NCI-H2171 treated with DMSO at 0.1 percent for 48 hours (cell line): Measurements from ENCODE around the gene CCDC80.
"Not testable (repeated sequence)": the region's sequence is repeated elsewhere in the genome, so short reads cannot be mapped to it uniquely, and the experiment has no call there.

Experiments
- DNase-seq: peaks from one replicate; lab custom pipeline; 2025; lab: John Stamatoyannopoulos, UW

The CCDC80 gene

DNA sequence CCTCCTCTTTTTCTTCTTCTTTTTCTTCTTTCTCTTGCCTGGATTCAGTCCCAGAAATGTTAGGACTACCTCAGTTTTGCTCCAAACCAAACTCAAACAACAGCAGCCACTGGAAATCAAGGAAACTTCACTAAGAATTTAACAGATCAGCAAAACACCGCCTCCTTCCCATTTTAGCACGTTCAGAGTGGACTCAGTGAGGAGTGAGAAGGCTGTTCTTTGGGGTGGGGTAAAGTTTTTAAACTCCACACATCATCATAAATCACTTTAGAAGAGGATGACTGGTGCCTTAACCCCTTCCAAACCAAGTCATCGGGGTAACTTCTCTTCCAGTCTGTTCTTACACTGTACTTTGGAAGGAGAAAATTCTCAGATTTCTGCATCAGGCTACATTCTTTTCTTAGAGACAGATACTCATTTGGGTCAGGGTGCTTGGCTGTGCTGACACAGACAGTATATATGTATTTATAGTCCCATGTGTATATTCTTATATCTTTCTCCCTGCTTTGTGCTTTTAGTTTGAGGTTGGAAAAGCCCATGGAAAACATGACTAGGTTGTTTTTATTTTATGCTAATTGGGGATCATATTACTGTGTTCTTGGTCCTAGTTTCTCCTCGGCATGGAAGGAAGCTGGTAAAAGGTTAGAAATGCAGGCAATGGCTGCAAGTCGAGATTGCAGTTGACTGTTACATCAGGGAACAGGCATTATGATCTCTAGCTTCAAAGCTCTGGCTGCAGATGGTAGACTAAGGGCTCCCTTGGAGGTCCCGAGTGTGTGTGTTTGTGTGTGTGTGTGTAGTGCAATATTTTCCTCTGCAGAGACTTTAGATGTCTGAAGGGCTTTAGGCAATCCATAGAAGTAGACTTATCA, at the start of gene CCDC80:
Gene CCDC80, minus strand, starts transcription at position 214 of the 872 bp plus-strand sequence. CDS start 1,238 bp downstream, outside the sequence.
- peak; percentile 26 for DNase-seq

DNA sequence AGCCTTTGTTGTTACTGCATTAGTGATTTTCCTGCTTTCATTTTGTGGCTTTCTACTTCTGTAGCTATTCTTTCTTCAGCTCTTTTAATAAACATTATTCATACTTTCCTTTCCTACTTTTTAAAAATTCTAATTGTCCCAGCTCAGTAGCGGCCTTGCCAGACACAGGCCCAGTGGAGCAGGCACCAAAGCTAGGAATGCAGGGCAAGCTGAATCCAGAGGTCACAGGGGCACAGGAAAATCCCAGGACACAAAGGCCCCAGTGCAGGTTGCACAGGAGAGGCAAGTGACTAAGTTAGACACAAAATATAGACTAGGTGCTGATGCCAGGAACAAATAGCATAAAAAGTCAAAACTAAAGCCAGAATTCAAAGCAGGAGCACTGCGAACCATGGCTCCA, 49.0 kb upstream of the CCDC80 start:
- DNase-seq = no peak

DNA sequence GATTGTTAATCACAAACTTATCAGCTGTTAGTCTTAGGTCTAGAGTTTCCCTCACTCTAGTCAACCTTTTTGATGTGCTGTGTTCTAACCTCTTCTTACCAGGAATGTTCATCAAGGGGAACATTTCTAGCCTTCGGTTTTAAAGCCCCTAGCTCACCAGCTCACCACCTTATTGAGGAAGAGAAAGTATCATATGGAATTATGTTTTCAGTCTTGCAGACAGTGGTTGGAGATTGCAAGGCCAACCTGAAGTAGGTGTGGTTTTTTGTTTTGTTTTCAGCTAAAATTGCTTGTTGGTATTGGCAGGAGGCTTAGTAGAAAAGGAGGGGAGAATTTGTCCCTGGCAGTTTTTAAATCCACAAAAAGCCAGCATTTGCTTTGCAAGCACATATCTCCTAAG, 48.4 kb upstream of the CCDC80 start:
- DNase-seq = no peak

DNA sequence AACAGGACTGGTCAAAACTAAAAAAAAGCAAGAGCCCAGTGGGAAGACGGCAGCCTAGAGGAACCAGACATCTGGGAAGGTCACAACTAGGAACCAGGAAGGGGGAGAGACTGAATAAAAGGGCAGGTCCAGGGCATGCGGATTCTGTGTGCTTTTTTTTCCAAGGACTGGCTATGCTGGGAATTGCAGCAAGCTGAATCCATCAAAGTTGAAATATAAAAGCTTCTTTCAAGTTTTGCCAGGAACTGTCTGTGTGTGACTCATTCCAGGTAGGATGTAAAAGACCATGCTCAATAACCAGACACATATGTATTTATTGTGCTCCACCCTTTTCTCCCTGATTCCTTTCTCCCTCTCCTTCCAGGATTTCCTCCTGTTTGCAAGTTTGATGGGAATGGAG, 47.9 kb upstream of the CCDC80 start:
- DNase-seq = no peak

DNA sequence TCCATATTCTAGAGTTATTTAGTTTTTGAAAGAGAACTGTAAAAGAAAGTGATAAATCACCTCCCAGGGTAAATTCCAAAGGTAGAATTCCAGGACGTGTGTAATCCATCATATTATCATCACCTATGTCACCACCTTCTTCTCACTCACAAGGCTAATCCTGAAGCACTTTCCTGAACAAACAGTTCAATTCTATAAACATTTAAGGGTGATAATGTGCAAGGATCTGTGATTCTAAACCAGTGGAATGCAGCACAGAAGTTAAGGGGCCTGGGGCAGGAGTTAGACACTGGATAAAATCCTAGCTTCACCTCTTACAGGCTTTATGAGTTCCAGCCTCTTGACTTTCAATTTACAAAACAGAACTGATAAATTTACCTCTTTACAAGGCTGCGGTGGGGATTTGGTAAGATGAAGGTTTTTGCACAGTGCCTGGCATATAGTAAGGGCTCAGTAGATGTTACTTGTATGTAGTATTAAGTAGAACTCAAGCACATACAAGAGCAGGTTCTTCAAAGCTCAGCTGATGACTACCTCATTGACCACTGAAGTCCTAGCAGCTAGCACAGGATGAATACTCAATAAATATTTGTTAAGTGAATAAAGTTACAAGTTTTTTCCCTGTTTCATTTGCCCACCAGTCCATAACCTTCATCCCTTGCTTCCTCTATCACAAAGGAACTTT, 47.3 kb upstream of the CCDC80 start:
- no peak for DNase-seq

DNA sequence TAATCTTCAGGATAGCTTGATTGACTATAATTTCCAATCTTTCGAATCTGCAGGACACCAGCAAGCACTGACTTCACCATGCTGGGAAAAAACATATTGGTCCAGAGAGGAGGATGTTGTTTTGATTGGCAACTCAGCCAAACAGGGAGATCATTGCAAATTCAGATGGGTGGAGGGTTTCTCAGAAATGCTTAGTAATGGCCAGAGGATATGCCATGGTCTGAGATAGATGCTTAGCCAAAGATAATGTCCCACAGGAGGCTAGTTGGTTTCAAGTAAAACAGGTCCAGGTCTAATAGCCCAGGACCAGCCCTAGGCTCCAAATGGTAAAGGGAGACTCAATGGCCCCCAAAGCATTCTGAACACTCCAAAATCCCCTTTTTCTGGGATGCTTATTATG, 46.7 kb upstream of the CCDC80 start:
- no peak for DNase-seq

GRCh38 chr3:112687211-112687610, 46.3 kb upstream of the CCDC80 start:
- no peak for DNase-seq

- no peak for DNase-seq
These were observed 45.2 kb upstream of the CCDC80 start for GRCh38 chr3:112685956-112686799.

- peak; percentile 66 for DNase-seq
These were observed 44.5 kb upstream of the CCDC80 start for GRCh38 chr3:112685420-112685819.

DNA sequence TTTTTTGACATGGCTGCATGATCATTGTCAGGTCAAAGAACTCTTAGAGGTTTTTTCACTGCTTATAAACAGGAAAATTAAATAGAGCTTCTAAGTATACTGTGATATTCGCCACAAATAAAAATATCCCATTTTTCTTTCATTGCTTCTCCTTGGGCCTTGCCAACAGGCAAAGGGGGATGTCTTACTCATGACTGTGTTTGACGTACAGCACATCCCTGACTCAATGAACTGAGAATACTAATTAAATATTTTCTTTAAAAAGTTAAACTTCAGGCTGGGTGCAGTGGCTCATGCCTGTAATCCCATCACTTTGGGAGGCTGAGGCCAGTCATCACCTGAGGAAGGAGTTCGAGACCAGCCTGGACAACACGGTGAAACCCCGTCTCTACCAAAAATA, 41.4 kb upstream of the CCDC80 start:
- no peak for DNase-seq

DNA sequence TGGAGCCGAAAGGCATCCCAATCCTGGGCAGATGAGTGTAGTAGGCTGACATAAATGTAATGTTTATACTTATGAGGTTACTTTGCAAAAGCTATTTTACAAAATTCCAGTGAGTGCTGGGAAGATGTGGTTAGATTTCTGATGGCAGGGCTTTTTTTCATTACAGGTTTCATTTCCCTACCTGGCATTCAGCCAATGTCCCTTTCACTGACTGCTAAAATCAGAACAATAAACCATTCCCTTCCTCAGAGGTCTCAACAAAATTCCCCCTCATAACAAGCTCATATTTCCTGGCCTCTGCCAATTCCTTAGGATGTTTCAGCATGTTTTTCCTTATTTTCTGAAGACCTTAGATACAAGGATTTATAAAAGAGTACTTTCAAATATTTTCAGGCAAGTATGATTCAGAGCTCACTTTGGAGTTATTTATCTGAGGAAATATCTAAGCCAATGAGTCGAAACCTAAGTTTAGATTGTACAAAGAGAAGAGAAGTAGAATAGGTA, 40.9 kb upstream of the CCDC80 start:
- peak; percentile 52 for DNase-seq

GRCh38 chr3:112676659-112677234, 35.8 kb upstream of the CCDC80 start:
- peak; percentile 45 for DNase-seq

GRCh38 chr3:112675943-112676535, 35.1 kb upstream of the CCDC80 start:
- DNase-seq = no peak

DNA sequence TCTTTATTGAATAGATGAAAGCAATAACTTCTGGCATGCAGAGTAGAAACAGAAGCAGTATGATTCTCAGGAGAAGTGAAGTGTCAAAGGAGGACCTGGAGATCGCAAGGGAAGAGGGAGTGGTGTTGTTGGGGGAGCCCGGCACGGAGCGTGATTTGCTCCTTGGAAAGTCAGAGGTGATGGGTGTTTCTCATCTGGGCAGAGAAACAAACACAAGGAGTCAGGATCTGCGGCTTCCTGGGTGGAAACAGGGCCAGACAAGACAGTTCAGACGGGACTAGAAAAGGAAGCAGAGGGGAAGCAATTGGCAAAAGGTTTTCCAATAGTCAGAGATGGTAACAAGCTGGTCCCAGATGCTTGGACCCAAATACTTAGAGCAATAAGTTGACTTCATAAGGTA, 34.4 kb upstream of the CCDC80 start:
- no peak for DNase-seq

DNA sequence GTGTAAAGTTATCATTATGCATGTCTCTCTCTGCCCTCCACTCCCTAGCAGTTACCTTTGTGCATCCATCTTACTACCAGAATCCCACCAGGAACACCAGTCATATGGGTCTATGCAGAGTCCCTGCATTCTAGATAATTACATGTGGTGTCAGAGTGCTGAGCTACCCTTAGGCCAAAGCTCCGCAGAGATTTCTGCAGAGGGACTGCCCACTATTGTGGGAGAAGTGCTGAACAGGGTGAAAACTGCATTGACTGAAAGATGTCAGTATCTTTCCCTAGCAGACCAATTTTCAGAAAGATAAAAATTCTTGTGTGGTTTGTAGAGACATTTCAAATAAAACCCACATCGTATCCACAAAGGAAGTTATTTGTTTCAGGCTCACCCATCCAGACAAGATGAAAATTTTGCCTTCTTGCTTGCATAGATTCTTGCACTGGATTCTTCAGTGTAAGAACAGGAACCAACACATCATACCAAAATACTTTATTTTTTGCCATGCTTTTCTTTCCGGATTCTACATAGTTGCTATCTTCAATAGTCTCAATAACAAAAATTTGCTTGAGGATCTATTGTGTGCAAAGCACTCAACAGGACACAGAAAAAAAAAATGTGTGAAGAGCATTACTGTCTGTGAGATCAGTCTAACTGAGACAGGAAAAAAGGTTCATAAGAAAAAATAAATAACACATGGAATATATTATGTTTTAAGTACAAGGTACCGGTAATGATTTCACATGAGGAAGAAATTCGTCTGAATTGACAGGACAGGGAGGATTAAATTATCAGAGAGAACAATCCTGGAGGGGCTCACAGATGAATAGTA, 32.0 kb upstream of the CCDC80 start:
- no peak for DNase-seq

- DNase-seq = peak; percentile 44
These were observed 31.2 kb upstream of the CCDC80 start for GRCh38 chr3:112671930-112672715.

- DNase-seq = no peak
These were observed 29.9 kb upstream of the CCDC80 start for GRCh38 chr3:112670824-112671223.

- no peak for DNase-seq
These were observed 26.7 kb upstream of the CCDC80 start for GRCh38 chr3:112667599-112667998.

DNA sequence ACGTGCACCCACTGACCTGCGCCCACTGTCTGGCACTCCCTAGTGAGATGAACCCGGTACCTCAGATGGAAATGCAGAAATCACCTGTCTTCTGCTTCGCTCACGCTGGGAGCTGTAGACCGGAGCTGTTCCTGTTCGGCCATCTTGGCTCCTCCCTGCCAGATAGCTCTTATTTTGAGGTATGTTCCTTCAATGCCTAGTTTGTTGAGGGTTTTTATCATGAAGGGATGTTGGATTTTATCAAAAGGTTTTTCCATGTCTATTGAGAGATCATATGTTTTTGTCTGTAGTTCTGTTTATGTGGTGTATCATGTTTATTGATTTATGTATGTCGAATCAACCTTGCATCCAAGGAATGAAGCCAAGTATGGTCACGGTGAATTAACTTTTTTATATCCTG, 24.1 kb upstream of the CCDC80 start:
- not testable (repeated sequence) for DNase-seq

DNA sequence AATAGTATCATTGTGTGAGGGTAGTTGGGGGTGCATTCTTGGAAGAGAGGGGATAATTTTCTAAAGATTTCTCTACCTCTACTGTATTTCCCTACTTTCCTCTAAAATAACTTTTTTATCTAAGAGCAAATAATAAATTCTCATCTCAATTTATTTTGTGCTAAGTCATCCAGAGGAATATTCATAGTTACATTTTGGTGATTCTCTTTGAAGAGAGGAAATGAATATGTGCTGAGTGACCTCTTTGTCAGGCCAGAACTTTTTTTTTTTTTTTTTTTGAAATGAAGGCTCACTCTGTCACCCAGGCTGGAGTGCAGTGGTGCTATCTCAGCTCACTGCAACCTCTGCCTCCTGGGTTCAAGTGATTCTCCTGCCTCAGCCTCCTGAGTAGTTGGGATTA, 15.1 kb upstream of the CCDC80 start:
- no peak for DNase-seq
